Fibroblast of skin of back (primary cell): Measurements from ENCODE around the gene ACAP2.
"Not testable (repeated sequence)": the region's sequence is repeated elsewhere in the genome, so short reads cannot be mapped to it uniquely, and the experiment has no call there.

Experiments
- DNase-seq: peaks from one replicate; pipeline ENCODE4 v3.0.0-alpha.2; 2013

Gene ACAP2

GRCh38 chr3:195245531-195245951 is 197.3 kb downstream of the ACAP2 start:
- DNase-seq = no peak

DNA sequence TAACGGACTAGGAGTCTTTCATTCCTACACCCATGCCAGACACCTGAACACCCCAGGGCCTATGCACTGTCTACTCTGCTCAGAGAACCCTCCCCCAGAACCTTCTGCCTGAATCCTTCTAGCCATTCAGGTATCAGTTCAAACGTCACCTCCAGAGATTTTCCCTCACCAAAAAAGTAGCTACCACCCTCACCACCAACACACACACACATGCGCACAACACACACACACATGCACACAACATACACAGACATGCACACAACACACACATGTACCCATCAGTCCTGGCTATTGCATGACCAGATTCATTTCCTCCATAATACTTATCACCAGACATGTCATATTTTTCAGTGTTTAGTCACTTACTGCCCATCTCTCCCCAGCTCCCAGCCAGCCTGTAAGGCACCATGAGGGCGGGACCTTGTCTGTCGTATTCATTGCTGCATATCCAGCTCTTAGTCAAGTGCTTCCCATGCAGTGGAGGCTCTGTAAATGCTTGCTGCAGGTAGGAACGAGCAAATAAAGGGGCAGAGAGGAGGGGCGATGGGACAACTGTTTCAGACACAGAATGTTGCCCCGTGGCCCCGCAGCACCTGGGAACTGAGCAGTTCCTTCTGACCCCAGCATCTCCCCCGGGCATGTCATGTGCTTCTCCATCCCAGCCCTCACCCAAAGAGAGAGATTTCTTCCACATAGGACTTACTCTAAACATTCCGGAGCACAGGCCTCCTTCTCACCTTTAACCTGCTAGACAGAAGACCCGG is 201.0 kb downstream of the ACAP2 start:
- DNase-seq = peak; percentile 36

DNA sequence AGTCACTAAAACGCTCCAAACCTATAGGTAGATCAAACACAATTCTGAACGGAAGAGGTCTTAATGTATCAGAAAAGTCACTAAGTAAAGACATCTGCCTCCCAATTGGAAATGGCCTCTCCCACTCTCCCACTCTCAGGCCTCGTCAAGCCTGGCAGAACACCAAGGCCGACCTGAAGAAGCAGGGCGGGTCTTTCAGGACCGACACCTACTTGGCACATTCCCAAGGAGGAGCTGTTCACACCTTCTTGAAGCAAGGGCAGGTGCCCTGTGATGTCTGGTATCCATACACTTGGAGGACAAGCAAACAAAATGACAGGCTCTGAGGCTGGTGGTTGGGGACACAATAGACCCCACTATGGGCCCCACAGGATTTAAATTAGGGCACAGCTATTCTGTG is 201.9 kb downstream of the ACAP2 start:
- DNase-seq = no peak

DNA sequence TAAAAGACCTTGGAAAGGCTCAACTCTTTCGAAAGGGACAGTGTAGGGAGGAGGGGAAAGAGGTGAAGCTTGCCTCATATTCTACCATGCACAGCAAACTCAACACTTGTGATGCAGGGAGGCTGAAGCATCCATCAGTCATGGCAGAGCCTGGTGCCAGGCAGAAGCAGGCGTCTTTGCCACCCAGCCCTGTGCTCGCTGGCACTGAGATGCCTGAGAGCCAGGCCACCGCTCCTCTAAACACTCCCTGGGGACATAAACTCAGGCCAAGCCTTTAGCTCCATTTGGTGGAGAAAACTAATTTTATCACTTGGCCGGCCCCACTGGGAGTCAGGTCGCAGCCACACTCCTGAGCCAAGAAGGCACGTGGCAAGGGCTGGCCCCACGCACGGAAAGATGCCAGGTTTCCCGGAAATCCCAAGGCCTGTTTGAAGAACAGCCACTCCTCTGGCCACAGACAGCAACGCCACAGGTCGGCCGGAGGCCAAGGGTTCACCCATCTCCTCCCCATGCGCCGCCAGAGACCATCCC is 202.6 kb downstream of the ACAP2 start:
- DNase-seq = no peak

GRCh38 chr3:195239121-195239520 is 203.7 kb downstream of the ACAP2 start:
- DNase-seq = no peak

- peak; percentile 50 for DNase-seq
Observed at GRCh38 chr3:195238586-195239118, 204.2 kb downstream of the ACAP2 start.

DNA sequence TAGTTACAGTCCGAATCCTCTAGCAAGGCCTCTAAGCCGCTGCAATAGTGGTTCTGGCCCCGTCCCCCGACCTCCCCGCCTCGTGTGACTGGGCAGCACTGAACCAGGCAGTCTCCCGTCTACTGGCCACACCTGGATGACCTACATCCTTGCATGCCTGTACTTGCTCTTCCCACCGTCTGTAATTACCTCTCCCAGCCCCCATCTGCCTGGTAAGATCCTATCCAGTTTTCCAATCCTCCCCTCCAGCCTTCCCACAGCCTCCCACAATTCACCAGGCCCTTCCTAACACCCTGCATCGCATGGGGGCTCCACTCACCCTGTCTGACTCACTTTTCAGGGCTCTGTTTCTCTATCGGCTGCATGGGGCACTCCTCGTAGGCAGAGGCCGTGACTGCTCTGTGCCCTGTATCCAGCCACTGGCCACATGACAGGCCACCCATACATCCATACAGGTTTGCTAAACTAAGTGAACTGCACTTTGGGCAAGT is 204.7 kb downstream of the ACAP2 start:
- DNase-seq = peak; percentile 13

GRCh38 chr3:195236801-195237570 is 205.8 kb downstream of the ACAP2 start:
- no peak for DNase-seq

- DNase-seq = no peak
Observed at GRCh38 chr3:195236076-195236798, 206.6 kb downstream of the ACAP2 start.

GRCh38 chr3:195230244-195230643 is 212.6 kb downstream of the ACAP2 start:
- DNase-seq = no peak

DNA sequence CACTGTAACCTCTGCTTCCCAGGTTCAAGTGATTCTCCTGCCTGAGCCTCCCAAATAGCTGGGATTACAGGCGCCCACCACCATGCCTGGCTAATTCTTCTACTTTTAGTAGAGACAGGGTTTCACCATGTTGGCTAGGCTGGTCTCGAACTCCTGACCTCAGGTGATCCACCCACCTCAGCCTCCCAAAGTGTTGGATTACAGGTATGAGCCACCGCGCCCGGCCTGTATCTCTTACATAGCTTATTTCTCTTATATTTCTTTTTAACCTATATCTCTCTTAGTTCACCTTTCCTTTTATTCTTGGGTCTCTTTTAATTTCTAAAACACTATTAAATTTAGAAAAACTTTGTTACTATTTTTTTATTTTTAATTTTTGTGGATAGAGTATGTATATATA is 213.9 kb downstream of the ACAP2 start:
- not testable (repeated sequence) for DNase-seq

GRCh38 chr3:195227871-195228270 is 214.9 kb downstream of the ACAP2 start:
- DNase-seq = no peak

DNA sequence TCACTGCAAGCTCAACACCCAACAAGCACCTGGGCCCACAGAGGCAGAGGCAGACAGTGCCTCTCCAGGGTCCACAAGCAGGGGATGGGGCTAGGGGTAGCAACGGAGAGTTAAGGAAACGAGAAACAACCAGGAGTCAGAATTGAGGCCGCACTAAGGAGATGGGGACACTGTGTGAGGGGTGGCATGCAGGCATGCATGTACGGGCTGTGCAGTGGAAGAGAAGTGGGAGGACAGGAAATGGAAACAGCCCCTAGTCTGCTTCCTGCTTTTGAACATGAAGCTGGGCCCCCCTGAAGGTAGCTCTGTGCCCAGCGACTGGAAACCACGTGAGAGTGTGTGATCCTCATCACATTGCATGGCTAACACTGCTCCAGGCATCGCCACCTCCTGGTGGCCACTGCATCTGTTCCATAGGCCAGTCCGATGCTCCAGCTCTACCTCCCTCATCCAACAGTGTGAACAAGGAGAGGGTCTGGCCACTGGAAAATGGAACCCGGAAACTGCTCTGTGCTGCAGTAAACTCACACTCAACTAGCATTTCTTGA is 215.8 kb downstream of the ACAP2 start:
- no peak for DNase-seq

DNA sequence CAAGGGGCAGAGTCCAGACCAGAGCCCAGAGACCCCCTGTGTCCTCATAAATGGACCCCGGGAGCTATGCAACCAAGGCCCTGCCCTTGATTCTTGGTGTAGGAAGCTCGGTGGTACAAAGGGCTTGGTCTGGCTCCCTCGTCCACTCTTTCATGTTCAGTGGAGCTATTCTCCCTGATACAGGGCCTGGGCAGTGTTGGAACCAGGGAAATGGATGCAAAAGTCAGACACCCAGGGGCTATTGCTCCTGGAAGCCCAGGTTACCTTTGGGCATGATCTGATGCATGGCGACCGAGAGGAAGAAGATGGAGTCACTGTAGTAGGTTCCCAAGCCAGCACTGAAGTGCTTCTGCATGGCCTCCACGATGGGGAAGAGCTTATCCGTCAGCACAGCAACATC is 216.4 kb downstream of the ACAP2 start:
- no peak for DNase-seq

GRCh38 chr3:195224980-195225580 is 217.7 kb downstream of the ACAP2 start:
- DNase-seq = no peak
